Epithelial cell of prostate (primary cell): ENCODE results near the gene CST1.
"Not testable (repeated sequence)": the region's sequence is repeated elsewhere in the genome, so short reads cannot be mapped to it uniquely, and the experiment has no call there.

Source experiments
- DNase-seq: peaks from one replicate; pipeline ENCODE4 v3.0.0-alpha.2; 2011; ENCODE audit warnings: low read depth, low spot score
- H3K27ac ChIP-seq: fragments of 450-650 bp; 2 replicates; pipeline ENCODE4 v1.5.1; 2017; ENCODE audit warnings: mild to moderate bottlenecking

Gene CST1

DNA sequence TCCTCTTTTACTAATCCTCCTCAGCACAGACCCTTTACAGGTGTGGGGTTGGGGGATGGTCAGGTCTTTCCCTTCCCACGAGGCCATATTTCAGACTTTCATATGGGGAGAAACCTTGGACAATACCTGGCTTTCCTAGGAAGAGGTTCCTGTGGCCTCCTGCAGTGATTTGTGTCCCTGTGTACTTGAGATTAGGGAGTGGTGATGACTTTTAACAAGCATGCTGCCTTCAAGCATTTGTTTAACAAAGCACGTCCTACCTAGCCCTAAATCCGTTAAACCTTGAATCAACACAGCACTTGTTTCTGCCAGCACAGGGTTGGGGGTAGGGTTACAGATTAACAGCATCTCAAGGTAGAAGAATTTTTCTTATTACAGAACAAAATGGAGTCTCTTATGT, 6.1 kb upstream of the CST1 start:
- not testable (repeated sequence) for H3K27ac ChIP-seq, DNase-seq

- H3K27ac ChIP-seq, DNase-seq: not testable (repeated sequence)
Measured at GRCh38 chr20:23755131-23755611, 4.4 kb upstream of the CST1 start.

GRCh38 chr20:23754731-23755130, 4.0 kb upstream of the CST1 start:
- no peak overlapping the region for H3K27ac ChIP-seq
- no peak for DNase-seq

- DNase-seq: no peak
- H3K27ac ChIP-seq: no peak overlapping the region
Measured at GRCh38 chr20:23753589-23753988, 2.9 kb upstream of the CST1 start.

GRCh38 chr20:23753194-23753548, 2.4 kb upstream of the CST1 start:
- H3K27ac ChIP-seq: no peak overlapping the region
- no peak for DNase-seq

DNA sequence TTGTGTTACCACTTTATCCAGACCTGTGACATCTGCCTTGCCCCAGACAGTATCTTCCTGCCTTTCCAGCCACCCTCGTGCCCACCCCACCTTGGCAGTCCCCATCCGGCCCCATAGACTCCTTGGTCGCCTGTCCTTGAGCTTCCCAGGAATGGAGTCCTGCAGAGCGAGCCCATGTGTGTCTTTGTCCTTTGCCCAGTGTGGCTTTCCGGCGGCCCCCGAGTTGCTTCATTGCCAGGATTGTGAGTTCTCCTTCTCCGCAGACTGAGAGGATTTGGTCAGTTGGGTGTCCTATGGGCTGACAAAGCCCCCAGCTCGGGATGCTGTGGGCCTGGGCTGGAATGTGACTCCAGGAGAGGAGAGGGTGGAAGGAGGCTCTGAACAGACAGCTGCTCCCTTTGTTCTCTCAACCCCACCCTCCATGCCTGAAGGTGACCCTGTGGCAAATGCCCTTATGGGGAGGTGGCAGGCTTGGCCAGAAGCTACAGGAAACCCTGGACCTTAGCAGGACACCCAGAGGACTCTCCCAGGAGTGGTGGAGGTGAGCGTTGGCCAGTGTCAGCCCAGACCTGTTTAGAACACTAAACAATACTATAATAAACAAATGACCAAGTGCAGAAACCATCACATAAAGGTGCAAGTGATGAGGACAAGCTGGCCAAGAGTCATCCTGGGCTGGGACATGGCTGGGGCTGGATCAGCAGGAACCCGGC, 1.9 kb upstream of the CST1 start:
- no peak overlapping the region for H3K27ac ChIP-seq

GRCh38 chr20:23752019-23752418, 1.3 kb upstream of the CST1 start:
- DNase-seq: no peak
- H3K27ac ChIP-seq: no peak overlapping the region

More for the DNA sequence above, 1.9 kb upstream of the CST1 start:
- no peak for DNase-seq

- DNase-seq: no peak
- H3K27ac ChIP-seq: no peak overlapping the region
Measured at GRCh38 chr20:23749746-23750145, 989 bp downstream of the CST1 start.

GRCh38 chr20:23748975-23749374, 1.8 kb downstream of the CST1 start:
- H3K27ac ChIP-seq, DNase-seq: not testable (repeated sequence)

GRCh38 chr20:23747551-23747950, 3.2 kb downstream of the CST1 start:
- not testable (repeated sequence) for DNase-seq, H3K27ac ChIP-seq

DNA sequence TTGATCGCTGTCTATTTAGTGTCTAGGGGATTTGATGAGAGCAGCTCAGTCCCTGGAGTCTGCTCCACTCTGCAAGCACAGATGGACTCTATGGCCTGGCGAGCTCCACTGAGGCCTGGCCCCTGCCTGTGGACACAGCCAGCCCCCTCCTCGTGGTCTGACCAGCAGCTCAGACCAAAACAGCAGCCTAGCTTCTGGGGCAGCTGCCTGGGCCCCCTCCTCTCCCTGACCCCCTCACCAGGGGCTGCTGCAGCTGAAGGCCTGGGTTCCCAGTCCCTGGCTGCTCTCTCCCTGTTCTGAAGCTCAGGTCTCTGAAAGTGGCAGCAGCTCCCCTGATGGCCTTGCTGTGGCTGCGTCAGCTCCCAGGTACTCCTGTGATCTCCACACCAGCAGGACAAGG, 3.6 kb downstream of the CST1 start:
- not testable (repeated sequence) for DNase-seq, H3K27ac ChIP-seq

GRCh38 chr20:23746321-23746720, 4.4 kb downstream of the CST1 start:
- DNase-seq: no peak
- no peak overlapping the region for H3K27ac ChIP-seq

DNA sequence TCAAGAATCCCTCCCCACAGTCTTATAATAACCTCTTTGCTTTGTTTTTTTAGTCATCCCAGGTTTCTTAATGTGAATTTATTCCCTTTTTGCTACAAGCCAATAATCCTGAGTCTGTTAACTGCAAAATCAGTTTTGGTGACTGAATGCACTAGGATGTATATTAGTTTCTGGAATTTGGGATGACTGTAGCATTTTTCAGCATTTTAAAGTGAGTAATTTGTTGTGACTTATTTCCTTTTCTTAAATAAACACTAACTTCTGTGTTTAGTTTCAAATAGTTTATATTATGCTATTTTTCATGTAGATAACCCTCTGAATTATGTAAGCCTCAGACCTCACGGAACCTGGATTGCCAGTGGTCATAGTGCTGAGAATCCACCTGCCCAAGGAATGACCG, 5.5 kb downstream of the CST1 start:
- no peak for DNase-seq
- no peak overlapping the region for H3K27ac ChIP-seq

DNA sequence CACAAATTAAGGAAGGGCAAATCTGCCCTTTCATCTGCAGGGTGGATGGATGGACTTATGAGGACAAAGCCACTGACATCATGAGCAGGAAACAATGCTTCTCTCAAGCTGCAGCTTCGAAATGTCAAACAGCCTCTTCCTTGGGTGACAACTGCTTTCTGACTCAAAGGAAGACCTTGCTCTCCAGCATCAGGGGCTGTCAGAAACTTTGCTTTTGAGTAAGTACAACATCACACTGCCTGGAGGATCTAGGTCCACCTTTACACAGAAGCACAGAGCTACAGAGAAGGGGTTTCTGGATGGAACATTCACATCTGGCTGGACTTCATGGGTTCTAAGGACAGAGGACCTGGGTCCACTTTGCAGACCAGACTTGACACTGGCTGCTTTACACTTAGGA, 5.9 kb downstream of the CST1 start:
- H3K27ac ChIP-seq: no peak overlapping the region
- no peak for DNase-seq

- DNase-seq, H3K27ac ChIP-seq: not testable (repeated sequence)
Measured at GRCh38 chr20:23735391-23735790, 15.3 kb downstream of the CST1 start.

DNA sequence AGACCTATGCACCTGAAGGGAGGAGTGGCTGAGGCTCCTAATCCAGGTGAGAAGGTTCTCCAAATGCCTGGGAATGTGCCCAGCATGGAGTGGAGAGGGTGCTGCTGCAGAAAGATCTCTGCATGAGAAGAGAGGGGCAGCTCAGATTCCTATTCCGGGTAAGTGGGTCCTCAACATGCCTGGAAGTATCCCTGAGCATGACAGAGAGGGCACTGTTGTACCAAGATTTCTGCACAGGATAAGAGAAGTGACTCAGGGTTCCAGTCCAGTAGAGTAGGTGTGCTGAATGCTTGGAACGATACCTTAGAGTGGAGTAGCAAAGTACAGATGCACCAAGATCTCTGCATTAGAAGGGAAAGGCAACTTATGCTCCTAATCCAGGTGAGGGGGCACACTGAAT, 15.8 kb downstream of the CST1 start:
- not testable (repeated sequence) for H3K27ac ChIP-seq, DNase-seq

- H3K27ac ChIP-seq, DNase-seq: not testable (repeated sequence)
Measured at GRCh38 chr20:23734440-23734839, 16.3 kb downstream of the CST1 start.

DNA sequence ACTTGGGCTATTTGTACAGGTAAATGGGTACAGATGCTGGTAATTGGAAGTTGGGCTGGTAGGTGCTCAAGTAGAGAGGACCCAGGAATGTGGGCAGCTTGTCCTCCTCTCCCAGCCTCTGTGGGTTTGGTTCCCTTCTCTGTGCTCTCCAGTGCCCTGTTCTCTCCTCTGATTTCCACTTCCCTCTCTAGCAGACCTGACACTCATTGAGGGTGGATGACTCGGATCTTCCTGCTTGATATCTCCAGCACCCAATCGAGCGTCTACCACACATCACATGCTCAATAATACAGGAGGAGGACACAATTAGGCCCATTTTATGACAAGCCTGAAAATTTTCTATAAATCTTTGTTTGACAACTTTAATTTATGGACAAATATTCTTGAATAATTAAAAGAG, 23.7 kb downstream of the CST1 start:
- DNase-seq: no peak
- no peak overlapping the region for H3K27ac ChIP-seq

DNA sequence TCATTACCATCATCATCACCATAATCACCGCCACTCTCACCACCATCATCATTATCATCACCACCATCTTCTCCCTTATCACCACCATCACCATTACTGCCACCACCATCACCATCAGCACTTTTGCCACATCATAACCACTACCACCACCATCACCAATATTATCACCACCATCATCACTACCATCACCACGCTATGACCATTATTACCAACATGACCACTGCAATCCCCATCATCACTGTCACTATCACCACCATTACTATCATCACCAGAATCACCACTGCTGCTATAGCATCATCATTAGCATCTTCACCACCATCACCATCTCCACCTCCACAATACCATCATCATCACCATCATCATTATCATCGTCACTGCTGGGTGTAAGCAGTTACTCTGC, 25.6 kb downstream of the CST1 start:
- no peak overlapping the region for H3K27ac ChIP-seq

DNA sequence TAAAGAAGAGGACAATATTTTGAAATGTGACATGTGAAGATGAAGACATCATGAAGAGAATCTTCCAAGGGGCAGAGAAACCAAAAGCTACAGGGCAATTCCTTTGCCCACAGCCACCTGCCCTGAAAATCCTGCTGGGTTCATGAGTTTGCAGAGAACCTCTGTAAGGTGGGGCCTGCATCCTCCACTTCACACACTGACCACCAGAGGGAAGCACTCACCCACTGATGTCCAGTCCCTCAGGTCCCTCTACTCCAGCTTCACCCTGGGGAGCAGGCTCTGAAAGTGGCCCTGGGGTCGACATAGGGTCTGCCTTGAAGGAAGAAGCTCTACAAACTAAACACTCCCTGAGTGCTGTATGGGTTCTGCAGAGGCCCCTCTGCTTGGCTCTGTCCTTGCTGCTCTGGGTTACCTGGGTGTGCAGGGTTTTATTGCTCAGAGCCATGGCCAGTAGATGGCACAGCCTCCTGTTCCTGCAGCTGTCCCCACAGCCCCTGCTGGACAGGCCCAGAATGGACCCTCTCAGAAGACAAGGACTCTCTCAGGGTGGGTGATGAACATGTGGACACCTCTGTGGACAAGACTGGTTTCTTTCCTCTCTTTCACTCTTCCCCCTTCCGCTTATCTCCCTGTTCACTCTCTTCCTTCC, 27.0 kb downstream of the CST1 start:
- not testable (repeated sequence) for H3K27ac ChIP-seq, DNase-seq

More for the DNA sequence above, 25.6 kb downstream of the CST1 start:
- DNase-seq: no peak

- not testable (repeated sequence) for H3K27ac ChIP-seq
Measured at GRCh38 chr20:23722851-23723250, 27.9 kb downstream of the CST1 start.

DNA sequence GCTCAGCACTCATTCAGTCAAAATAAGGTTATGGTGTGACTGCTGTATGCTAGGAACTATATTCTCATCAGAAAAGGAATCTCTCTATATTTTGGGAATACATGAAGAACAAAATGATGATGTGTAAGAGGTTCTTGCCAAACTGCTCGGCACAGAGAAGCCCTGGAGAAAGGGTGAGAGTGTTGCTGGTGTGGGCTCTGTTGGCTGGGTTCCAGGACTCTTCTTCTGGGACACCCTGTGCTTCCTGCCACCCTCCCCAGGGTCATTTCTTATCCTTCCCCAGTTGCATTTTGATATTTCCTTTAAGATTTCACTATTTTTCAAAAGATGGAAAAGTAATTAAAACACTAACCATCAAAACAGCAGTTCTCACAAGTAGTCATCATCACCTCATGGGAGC, 28.8 kb downstream of the CST1 start:
- no peak overlapping the region for H3K27ac ChIP-seq
- no peak for DNase-seq

More at GRCh38 chr20:23722851-23723250, 27.9 kb downstream of the CST1 start:
- not testable (repeated sequence) for DNase-seq
